ENCODE measurements around the gene ATAD5. TPM values are rescaled to one million over a fixed set of nuclear protein-coding genes. Genes with fewer than 3 reads are reported as not detected.
"Not testable (repeated sequence)": the region's sequence is repeated elsewhere in the genome, so short reads cannot be mapped to it uniquely, and the experiment has no call there.

ATAD5 gene
- total RNA-seq, 1 donor from 2014 or later: 22.2 TPM

DNA sequence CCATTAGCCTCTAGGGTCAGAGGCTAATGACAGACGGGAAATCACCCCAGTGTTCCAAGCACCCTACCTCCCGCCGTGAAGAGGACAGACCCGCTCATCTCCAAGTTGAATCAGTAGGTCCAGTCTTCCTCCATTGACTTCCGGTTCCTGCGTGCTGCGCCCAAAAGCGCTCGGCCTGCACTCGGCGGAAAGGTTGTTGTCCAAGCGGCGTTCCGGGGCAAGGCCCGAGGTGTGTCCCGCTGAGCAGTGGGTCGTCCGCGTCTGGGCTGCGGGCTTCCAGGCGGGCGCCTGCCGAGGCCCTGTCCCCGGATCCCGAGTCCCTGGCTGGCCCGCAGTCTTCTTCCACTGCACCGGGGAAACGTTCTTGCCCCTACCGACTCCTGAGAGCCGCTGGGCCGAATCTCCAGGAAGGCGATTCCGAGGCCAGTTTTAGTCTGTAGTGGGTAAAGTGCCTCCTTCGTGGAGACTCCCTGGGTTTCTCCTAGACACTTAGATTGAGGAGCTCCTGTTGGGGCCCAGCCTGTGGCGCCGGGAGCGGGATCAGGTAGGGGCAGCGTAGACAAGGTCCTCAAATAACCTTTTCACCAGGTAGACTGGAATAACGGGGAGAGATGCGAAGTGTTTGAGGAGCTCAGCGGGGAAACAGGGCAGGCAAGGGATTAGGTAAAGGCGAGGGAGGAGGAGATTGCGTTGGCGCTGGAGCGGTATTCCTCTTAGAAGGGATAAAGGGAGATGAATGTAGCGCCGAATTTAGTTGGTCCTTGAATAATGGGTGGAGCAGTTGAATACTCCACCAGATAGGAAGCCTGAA lies 74.5 kb downstream of the ATAD5 start, which contains the start of gene TEFM:
Gene TEFM (minus strand): TSS at position 138 of the 811 bp plus-strand sequence. CDS start 40 bp downstream, at position 98.
- intact Hi-C loops (cut with micrococcal nuclease): loop anchor here (1.0 to 10.0 kb wide), 8 partner anchors 64 to 995 kb away; partner anchors contain the start of genes EVI2B, NF1 and UTP6

DNA sequence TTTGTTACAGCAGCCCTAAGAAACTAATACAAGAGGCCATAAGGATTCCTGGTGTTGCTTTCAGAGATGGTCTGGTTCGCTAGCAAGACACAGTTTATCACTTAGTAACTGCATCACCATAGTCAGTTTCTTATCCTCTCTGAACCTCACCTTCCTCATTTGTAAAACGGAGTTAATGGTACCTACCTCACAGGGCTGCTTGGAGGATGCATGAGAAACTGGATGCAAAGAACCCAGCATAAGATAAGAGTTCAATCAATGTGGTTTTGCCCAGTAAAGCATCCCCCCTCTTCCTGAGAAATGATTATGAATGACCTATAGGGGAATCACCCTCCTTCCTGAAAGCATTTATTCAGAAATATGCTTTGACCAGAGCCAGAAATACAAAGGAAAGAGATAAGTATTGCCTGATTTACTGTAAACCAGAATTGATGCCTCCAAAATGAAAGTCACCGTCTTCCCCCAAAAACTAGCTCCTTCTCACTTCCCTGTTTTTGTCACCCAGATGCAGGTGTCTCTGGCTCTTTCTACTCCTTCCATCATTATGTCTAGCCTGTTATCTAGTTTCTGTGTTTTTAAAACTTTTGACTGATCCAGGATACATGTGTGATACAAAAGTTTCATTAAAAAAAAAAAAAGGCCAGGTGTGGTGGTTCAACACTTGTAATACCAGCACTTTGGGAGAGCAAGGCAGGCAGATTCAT lies 77.1 kb downstream of the ATAD5 start:
- intact Hi-C loops (cut with micrococcal nuclease): loop anchor here (5.0 to 10.0 kb wide), 2 partner anchors 156 to 403 kb away; partner anchors contain the start of gene EVI2B

DNA sequence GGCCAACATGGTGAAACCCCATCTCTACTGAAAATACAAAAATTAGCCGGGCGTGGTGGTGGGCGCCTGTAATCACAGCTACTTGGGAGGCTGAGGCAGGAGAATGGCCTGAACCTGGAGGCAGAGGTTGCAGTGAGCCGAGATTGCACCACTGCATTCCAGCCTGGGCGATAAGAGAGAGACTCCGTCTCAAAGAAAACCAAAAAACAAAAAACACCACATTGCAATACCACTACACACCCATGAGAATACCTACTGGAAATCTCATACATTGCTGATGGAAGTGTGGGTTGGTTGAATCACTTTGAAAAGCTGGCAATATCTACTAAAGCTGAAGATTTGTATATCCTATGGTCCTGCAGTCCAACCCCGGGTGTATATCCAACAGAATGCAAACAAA lies 78.4 kb downstream of the ATAD5 start:
- intact Hi-C loops (cut with micrococcal nuclease): not testable (repeated sequence)

DNA sequence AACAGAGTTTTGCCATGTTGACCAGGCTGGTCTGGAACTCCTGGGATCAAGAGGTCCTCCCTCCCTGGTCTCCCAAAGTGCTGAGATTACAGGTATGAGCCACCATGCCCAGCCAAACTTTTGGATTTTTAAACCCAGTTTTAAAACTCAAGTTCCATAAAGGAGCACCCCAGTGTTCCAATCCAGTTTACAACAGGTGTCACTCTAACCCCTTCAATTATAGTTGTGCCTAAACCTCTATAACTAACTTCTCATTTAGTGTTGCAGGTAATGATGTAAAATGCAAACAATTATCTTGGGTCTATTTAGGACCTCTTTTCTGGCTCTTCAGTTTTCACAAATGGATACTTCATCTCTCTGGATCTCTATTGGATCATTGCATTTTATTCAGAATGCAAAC lies 82.2 kb downstream of the ATAD5 start:
- intact Hi-C loops (cut with micrococcal nuclease): no loop called here

DNA sequence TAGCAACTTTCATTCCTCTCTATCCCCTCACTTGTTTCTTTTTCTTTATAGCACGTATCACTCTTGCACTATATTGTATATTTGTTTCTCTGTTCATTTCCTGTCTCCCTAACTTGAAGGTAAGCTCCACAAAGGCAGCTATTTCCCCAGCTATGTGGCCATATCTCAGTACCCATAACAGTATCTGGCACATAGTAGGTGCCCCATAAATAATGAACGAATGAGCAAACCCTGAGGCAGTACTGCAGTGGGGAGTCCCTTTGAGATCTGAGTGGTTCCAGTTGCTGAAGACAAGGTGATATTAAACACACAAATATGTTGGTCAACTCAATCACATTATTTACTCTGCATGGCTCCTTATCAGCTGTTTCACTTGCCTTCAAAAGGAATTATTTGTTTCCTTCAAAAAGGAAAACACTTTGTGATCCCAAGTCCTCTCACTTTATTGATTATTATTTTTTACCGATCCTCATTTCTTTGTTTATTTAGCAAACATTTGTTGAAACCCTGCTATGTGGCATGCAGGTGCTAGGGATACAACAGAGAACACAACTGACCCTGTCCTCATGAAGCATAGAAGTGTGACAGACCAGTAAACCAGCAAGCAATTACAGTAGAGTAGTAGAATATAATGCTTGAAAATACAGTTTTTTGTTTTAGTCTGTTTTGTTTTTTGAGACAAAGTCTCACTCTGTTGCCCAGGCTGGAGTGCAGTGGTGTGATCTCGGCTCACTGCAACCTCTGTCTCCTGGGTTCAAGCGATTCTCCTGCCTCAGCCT lies 84.3 kb downstream of the ATAD5 start:
- intact Hi-C loops (cut with micrococcal nuclease): no loop called here

DNA sequence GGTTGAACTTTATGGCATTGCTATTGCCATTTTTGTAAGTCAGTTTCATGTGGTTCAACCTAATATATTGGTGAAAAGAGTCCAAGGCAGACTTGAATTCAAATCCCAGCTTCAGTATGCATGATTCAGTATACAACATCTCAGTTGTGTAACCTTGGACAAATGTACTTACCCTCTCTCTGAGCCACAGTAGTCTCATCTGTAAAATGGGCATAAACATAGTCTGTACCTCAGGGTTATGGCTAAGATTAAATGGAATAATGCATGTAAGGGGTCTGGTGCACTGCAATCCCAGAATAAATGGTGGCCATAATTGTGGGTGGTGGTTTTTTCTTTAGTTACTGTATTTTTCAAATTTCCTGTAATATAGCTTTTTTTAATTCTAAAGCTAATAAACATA lies 85.3 kb downstream of the ATAD5 start:
- intact Hi-C loops (cut with micrococcal nuclease): no loop called here

DNA sequence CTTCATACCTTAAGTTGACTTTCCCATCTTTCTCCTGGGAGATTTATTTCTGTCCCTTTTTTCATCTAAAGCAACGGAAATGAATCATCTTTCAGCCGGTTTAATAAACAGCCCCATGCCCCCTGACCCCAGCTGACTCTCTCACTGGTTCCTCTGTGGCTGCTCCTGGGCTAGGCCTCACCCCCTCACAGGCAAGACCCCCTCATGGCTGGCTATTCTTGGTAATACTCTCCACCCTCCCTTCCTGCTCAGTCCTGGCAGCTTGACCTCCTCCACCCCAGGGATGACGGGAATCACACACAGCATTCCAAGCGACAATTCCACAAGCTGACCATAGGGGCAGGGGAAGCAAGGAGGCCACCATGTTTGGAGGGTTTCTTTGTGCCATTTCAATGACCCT lies 88.5 kb downstream of the ATAD5 start:
- intact Hi-C loops (cut with micrococcal nuclease): no loop called here

DNA sequence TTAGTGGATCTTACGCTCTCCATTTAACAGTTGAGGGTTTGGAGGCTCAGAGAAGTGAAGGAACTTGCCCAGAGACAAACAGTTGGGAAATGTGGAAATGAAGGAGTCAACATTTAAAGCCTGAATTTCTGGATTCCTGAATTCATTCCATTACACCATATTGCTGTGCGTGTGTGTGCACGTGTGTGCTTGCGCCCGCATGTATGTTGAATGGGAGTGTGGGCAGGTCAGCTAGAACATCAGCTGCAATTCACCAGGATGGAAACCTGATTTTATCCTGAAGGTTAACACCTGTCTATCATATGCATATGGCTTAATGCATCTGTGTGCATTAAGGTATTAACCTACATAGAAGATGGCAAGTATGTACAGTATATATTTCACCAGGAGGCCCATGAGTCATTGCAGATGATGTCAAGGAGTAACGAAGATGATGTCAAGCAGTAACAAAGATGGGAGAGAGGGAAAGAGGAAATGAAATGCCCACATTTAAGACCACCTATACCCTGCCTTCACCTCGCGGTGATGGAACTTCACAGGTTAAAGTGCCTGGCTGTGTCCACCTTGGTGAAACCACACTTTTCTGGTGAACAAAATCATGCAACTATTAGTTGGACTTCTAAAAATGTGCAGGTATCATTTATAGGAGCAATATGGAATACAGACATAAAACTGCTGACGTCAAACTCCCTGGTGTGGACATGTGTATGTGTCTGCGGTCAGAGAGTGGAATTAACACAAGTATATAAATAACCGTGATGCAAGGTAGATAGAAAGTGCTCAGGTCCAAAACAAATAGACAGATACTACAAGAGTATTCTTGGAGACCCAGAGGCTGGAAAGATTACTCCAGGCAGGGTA lies 89.1 kb downstream of the ATAD5 start:
- intact Hi-C loops (cut with micrococcal nuclease): no loop called here

DNA sequence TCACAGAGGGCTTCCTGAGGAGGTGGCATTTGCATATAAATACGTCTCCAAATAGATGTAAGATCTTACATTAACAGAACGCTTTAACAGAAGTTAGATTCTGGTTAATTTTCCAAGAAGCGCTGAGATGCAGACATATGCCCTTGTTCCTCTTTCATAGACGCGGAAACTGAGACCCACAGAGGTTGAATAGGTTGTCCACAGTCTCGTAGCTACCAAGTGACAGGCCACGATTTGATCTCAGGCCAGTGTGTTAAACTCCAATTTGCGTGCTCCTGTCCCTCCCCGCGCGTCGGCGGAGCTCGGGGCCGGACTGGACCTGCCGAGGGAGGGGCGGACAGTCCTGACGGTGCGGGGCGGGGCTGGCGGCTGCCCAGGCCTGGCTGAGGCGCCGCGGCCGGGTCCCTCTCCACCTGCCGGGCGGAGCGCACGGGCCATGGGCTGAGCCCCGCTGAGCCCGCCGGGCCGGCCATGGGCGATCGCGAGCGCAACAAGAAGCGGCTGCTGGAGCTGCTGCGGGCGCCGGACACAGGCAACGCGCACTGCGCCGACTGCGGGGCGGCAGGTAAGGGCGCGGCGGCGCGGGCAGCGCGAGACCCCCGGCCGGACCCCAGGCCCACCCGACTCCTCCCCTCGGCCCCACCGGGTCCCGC lies 89.9 kb downstream of the ATAD5 start, which contains the start of gene ADAP2:
Gene ADAP2 (plus strand): TSS at position 402 of the 653 bp plus-strand sequence. CDS start 70 bp downstream, at position 472.
- intact Hi-C loops (cut with micrococcal nuclease): no loop called here

DNA sequence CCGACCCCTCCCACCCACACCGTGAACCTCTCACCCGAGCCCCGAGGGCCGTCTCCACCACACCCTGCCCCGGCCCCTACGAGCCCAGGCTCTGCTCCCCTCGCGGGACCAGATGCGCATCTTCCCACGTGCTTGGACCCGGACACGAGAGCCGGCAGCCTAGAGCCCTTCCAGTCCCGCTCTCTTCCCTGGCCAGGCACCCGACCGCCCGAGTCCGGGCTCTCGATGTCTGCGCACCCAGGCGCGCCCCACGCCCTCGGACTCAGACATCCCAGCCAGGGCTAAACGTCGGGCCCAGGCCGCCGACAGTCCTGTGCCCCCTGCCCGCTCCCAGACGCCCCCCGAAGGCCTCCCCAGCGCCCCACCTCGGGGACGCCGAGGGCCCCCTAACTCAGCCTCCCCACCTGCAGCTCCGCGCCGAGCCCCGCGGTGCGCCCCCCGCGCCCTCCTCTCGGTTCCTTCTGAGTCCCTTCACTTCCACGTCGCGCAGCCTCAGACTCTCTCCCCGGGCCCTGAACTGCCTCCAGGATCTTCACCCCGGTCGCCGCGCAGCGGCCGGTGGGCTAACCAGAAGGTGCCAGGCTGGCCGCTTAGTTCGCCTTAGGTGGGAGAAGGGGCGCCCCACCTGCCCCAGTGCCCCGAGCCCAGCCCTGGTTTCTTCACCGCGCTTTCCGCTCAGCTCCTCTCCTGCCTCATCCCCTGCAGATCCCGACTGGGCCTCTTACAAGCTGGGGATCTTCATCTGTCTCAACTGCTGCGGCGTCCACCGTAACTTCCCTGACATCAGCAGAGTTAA lies 90.7 kb downstream of the ATAD5 start:
- intact Hi-C loops (cut with micrococcal nuclease): no loop called here

DNA sequence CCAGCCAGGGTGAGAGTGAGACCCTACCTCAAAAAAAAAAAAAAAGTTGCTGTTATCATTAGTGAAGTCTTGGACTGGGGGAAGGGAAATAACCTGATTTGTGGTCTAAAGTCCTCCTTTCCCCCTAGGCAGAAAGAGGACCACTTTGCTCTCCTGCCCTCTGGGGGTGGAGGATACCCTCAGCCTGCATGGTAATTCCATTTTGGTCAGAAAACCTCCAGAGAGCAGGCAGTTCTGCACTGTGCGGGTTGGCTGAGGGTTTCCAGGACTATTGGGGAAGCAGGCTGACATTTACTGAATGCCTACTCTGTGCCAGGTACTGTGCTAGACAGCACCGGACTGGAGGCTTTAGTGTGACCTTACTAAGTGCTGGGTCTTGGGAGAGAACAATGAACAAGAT lies 92.6 kb downstream of the ATAD5 start:
- intact Hi-C loops (cut with micrococcal nuclease): no loop called here

DNA sequence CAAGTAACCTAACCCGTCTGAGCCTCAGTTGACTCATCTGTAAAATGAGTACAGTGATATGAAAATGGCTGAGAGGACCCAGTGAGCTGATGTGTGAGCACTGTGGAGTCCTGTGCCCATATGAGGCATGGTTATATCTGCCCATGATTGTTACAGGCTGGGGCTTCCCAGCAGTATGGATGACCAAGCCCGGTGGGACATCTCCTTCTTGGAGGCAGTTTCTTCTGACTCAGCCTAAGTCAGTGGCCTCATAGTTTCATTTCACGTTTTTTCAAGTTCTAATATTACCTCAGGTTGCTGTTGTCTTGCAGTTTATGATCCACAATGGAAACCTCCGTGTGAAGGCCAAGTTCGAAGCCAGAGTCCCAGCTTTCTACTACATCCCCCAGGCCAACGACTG lies 94.8 kb downstream of the ATAD5 start:
- intact Hi-C loops (cut with micrococcal nuclease): no loop called here

DNA sequence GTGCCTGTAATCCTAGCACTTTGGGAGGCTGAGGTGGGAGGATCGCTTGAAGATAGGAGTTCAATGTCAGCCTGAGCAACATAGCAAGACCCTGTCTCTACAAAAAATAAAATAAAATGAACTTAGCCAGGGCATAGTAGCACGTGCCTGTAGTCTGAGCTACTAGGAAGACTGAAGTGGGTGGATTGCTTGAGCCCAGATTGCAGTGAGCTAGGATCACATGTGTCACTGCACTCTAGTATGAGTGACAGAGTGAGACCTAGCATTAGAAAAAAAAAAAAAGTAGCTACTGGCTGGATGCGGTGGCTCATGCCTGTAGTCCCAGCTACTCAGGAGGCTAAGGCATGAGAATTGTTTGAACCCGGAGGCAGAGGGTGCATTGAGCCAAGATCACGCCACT lies 96.0 kb downstream of the ATAD5 start:
- intact Hi-C loops (cut with micrococcal nuclease): no loop called here

DNA sequence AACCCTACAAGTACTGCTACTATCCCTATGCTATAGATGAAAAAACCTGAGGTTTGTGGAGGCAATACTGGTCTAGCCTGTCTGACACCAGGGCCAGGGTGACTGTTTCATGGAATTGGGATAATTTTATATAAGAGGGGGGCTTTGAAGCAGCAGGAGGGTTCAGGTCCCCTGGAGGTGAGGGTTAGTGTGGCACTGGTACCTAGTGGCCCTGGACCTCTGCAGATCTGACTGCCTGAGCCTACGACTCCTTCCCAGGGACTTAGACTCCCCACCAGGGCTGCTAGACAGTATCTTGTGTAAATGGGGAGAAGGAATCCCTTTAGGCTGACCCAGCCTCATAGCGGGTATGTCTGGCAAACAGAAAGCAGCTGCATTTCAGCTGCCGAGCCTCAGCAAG lies 96.8 kb downstream of the ATAD5 start:
- intact Hi-C loops (cut with micrococcal nuclease): no loop called here

DNA sequence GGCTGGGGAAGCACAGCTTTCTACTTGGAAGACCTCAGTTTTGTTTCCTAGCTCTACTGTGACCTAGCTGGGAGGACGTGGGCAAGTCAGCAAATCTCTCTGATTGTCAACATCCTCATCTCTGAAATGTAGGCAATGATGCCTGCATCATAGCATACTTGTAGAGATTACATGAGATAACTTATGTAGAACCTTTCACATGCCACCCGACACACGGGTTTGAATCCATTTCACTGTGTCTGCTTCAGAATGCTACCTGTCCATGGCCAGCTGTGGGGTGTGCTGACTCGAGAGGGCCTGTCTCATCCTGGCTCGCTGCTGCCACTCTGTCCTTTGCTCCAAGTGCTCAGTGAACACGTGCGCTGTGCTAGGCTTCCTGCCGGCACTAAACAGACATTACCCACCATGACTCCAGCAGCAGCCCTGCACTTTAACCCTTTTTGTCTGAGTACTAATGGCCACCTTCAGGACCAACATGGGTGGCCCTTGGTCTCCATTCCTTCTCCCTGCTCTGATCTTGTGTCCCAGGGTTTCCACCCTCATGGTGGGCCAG lies 97.4 kb downstream of the ATAD5 start:
- intact Hi-C loops (cut with micrococcal nuclease): no loop called here

DNA sequence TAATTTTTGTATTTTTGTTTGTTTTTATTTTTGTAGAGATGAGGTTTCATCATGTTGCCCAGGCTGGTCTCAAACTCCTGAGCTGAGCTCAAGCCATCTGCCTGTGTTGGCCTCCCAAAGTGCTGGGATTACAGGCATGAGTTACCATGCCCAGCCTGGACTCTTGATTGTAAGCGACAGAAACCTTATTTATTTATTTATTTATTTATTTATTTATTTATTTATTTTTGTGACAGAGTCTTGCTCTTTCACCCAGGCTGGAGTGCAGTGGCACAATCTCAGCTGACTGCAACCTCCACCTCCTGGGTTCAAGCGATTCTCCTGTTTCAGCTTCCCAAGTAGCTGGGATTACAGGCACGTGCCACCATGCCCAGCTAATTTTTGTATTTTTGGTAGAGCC lies 98.1 kb downstream of the ATAD5 start:
- intact Hi-C loops (cut with micrococcal nuclease): loop anchor here (5.0 kb wide), 1 partner anchor 112 kb away; no protein-coding TSS in a partner anchor

DNA sequence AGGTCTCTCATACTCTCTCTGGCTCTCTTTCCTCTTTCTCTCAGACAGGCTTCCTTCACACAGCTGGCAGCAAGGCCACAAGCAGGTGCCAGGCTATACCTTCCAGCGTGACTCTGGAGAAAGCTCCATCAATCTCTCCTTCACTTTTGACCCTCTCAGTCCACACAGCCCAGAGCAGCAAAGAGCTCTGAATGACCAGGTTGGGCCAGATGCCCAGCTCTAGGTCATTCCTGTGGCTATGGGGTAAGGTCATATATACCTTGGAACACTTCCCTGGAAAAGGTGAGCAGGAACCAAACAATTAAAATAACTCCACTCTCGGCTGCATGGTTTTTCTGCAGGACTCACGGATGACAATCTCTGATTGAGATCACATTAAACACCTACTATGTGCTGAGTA lies 98.7 kb downstream of the ATAD5 start:
- intact Hi-C loops (cut with micrococcal nuclease): loop anchor here (5.0 kb wide), 1 partner anchor 112 kb away; no protein-coding TSS in a partner anchor

DNA sequence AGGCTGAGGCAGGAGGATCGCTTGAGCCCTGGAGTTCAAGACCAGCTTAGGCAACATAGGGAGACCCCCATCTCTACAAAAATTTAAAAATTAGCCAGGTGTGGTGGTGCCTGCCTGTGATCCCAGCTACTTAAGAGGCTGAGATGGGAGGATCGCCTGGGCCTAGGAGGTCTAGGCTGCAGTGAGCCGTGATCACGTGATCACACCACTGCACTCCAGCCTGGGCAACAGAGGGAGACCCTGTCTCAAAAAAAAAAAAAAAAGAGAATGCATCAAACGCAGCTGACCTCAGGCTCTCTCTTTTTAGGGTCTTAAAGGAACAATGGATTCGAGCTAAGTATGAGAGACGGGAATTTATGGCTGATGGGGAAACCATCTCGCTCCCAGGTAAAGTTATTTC lies 99.8 kb downstream of the ATAD5 start:
- intact Hi-C loops (cut with micrococcal nuclease): loop anchor here (5.0 kb wide), 1 partner anchor 111 kb away; no protein-coding TSS in a partner anchor

DNA sequence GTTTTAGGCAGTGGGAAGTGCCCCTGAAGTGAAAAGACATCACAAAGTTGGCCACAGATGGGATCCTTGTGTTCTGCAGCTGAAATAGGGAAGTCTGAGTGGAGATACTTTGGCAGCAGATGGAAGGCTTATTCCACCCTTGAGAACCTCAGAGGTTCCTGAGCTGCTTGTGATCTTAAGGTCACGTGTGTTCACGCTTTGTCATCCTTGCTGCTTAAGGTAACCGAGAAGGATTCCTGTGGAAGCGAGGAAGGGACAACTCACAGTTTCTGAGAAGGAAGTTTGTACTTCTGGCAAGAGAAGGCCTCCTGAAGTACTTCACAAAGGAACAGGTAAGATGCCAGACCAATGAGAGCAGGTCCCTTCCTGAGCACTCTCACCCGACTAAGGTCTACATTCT lies 102.2 kb downstream of the ATAD5 start:
- intact Hi-C loops (cut with micrococcal nuclease): loop anchor here (5.0 kb wide), 1 partner anchor 108 kb away; no protein-coding TSS in a partner anchor
